GM12872 (cell line): ENCODE measurements around the gene STK4.

Experiments
- CTCF ChIP-seq: IDR thresholded peaks from 3 replicates; pipeline ENCODE4 v1.5.1; 2011; ENCODE audit warnings: low read depth, mild to moderate bottlenecking, low read length, moderate library complexity; ENCODE audit not compliant: insufficient read depth

STK4 gene

DNA sequence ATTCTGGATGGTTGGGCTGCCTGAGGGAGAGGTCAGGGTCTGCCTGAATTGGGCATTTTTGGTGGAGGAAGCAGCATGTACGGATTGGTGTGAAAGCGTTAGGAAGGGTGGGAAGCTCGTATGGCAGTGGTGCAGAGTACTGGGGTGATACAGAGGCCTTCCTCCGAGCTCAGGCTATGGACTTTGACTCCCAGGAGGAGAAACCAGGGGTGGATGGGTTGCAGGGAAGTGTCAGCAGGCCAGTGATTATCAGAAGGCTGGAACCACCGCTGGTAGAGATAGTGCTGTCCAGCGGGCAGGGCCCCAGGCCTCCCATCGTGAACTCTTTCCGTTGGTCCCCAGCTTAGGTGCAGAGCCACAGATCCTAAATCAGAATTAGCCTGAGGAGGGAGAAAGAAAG lies 143.3 kb downstream of the STK4 start:
- no peak for TF ChIP-seq CTCF

DNA sequence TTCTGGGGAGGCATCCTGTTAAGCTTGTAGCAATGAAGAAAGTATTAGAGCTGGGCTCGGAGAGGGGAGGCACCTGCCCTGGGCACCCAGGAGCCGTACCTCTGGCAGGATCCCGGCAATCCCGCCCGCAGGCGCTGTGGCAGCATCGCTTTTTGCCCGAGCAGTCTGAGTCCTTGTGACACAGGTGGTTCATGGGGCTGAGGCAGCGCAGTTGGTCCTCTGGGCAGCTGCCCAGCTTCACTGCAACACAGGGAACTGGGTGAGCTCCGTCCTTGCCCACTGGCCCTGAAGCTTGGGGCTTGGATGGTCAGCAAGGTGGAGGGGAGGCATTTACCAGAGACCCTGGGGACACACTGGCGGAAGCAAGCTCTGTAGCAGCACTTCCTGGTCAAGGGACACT lies 144.0 kb downstream of the STK4 start:
- no peak for TF ChIP-seq CTCF

DNA sequence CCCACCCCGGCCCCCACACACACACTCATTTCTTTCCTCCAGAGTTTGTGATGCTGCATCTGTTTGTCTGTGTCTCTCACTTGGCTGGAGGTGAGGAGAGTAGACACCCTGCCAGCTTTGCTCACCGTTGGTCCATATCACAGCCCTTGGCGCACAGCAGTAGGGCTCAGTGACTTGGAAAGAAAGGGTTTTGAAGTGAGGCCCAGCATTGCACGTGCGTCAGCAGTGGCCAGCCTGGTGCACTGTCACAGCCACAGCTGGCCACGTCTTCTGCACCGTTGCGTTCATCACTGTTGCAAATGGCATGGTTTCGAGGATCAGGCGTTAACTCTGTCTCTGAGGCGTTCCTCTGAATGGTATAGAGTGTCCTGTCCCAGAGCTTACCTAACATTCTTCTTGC lies 145.0 kb downstream of the STK4 start:
- no peak for TF ChIP-seq CTCF

GRCh38 chr20:45111799-45112471 lies 145.6 kb downstream of the STK4 start:
- peak; percentile 57 for TF ChIP-seq CTCF

GRCh38 chr20:45112754-45113153 lies 146.4 kb downstream of the STK4 start:
- TF ChIP-seq CTCF = no peak

DNA sequence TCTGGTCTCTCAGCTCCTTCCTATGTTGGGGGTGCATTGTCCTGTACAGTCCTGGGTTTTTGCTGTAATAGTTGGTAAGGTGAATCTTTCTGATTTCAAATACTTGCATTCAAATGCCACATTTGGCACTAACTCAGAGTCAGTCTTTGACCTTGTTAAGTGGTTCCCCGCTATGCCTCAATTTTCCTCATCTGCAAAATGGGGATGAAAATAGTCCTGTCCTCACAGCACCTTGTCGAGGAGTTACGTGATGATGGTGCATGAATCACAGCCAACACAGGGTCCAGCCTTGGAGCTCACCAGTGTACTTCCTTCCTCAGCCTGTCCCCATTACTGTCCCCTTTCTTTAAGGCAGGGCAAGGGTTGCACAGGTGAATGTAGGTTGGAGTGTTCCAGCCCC lies 147.6 kb downstream of the STK4 start:
- no peak for TF ChIP-seq CTCF

DNA sequence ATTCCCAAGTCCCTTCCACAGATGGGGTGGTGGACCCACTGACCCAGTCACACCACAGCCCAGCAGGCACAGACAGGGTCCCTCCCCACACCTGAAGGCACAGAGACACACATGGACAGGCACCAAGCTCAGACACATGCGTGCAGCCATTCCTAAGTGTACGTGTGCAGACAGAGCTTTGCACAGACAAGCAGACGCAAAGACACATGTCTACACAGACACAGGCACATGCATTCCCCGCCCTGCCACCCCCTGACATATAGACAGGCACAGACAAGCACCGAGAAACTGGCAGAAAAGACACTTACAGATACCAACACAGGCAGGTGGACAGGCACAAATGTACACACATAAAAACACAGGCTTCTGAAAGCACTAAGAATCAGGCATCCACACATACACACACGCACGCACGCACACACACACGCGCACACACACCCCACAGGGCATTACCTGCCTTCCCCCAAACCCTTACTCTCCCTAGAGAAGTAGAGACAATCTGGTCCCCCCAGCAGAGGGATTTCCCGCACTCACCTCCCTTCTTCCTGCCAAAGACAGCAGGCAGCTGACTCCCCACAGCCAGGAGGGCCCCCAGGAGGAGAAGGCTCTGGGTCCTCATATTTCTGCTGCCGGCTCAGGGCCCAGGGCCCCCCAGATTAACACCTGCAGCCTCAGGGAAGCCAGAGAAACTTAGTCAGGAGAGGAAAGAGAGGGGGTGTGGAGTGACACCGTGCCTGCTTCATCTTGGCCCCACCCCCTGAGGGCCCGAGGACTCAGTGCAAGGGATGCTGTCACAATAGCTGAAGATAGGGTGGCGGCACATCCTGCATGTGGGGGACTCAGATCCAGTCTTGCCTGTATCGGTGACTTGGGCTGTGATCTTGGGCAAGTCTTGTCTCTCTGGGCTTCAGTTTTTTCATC lies 148.4 kb downstream of the STK4 start, which contains the start of gene WFDC5:
Gene WFDC5, minus strand, starts transcription at position 710 of the 921 bp plus-strand sequence. Its CDS starts 91 bp downstream, at position 619.
- no peak for TF ChIP-seq CTCF
